EH (cell line): Measurements from ENCODE around the gene WDR81.
"Not testable (repeated sequence)": the region's sequence is repeated elsewhere in the genome, so short reads cannot be mapped to it uniquely, and the experiment has no call there.

Experiments used
- DNase-seq: peaks from one replicate; pipeline ENCODE4 v3.0.0-alpha.2; 2015; ENCODE audit warnings: low read depth

Gene WDR81

DNA sequence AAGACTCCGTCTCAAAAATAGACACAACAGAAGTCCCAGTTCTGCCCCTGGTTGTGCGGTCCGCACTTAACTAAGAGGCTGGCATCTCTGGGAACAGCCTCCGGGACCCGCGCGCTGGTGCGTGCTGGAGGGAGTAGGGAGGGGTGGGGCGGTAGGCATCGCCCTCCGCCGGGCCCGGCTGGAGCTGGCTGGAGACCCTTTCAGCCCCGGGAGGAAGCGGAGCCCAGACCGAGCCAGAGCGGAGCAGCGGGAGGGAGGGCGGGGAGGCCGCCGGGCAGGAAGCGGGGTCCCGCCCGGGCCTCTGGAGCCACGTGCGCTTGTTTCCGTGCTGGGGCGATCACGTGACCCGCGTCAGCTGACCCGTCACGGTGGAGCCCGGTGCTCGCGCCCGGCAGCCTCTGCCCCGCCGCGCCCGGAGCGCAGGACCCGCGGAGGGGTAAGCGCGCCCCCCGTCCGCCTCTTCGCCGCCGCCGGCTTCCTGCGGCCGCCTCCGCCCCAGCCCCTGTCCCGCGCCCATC is at the start of gene WDR81:
Gene WDR81 (plus strand): TSS at position 354 of the 518 bp plus-strand sequence. CDS start 256 bp downstream, outside the sequence.
- peak; percentile 87 for DNase-seq

DNA sequence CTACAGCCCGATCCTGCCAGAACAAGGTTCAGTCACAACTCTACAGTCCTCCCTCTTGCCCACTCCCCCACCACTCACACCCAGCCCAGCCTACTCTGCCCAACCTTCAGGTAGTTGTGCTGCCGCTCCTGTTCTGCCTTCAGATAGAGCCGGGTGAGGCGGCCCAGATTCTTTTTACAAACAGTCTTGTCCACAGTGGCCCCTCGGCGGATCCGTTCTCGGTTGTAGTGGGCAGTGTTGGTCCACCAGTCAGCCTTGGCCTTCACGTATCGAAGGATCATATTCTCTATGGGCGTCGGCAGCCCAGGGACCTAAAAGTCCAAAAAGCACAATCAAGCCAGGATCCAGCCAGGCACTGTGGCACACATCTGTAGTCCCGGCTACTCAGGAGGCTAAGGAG is 48.1 kb upstream of the WDR81 start:
- DNase-seq = no peak

DNA sequence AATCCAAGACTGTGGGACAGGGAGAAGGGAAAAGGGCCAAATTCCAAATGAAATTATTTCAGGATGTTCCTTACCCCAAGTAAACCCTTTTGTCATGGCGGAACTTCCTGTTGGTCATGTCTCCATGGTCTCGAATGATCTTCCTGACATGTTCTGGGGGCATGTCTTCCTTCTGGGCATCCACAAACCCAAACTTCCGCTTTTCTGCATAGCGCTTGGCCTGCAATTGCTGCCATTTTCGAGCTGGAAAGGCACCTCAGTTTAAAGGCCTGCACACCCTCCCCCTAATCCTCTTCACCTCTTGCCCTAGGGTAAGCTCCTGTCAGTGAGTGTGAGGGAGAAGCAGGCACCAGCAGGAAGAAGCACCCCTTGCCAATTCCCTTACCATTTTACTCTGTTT is 41.0 kb upstream of the WDR81 start:
- DNase-seq = no peak

DNA sequence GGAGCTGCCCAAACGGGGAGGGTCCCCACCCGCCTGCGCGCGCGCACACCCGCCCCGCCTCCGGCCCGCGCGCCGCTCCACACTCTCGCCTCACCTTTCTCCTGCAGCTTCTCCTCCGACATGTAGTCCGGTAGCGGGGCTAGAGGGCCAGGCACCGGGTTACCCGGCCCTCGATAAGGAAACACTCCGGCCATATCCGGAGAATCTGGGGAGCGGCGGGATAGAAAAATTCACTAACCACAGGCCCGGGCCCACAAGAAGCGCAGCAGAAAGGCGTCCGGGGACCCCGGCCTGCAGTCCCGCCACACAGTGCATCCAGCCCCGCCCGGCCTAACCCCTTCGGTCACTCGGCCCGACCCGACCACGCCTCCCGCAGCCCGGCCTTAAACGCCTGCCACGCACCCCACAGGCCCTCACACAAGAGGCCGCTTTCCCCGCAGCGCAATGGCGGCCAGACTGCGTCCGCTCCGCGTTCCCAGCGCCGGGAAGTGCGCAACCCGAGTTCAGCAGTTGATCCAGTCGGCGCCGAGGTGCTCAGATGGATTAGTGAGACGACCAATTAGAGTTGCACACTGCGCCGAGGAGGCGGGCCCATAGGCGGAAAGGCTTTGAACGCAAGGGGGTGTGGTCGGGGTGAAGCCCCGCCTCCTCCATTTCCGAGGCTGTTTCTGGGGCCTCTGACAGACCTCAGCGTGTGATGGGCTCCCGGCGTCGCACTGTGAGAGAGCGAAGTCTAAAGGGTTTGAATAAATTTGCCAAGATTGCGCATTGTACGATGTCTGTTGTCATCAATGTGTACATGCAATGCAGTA is 39.9 kb upstream of the WDR81 start, which contains the start of gene PRPF8:
Gene PRPF8 (minus strand): TSS at position 490 of the 812 bp plus-strand sequence. CDS start 296 bp downstream, at position 194.
- peak; percentile 98 for DNase-seq

- DNase-seq = no peak
Observed at GRCh38 chr17:1686086-1686485, 38.4 kb upstream of the WDR81 start.

DNA sequence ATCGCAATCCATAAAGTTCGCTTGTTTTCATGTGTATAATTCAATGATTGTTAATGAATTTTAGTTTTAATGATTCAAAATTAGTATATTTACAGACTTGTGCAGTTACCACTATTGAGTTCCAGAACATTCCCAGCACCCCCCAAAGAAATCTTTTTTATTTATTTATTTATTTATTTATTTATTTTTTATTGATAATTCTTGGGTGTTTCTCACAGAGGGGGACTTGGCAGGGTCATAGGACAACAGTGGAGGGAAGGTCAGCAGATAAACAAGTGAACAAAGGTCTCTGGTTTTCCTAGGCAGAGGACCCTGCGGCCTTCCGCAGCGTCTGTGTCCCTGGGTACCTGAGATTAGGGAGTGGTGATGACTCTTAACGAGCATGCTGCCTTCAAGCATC is 36.1 kb upstream of the WDR81 start:
- not testable (repeated sequence) for DNase-seq

GRCh38 chr17:1690544-1691221 is 33.8 kb upstream of the WDR81 start:
- DNase-seq = no peak

DNA sequence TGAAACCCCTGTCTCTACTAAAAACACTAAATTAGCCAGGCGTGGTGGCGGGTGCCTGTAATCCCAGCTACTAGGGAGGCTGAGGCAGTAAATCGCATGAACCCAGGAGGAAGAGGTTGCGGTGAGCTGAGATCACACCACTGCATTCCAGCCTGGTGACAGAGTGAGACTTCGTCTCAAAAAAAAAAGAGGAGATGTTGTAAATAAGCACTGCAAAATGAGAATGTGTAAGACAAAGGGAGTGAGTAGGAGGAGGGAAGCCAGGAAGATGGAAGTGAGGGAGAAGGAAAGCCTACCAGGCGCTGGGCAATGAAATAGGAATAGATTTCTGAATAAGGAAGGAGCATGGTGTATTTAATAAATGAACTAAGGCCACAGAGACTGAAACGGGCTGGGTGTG is 31.2 kb upstream of the WDR81 start:
- DNase-seq = peak; percentile 53

DNA sequence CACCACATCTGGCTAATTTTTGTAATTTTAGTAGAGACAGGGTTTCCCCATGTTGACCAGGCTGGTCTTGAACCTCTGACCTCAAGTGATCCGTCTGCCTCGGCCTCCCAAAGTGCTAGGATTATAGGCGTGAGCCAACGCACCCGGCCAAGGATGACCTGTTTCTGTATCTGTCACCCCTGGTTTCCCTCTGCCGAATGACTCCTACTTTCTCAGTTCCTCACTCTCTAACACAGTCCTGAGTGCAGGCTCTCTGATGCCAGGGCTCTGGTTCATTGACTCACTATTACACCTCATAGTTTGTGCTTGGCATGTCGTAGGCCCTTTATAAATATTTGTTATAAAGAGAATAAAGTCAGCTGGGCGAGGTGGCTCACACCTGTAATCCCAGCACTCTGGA is 29.1 kb upstream of the WDR81 start:
- DNase-seq = no peak

DNA sequence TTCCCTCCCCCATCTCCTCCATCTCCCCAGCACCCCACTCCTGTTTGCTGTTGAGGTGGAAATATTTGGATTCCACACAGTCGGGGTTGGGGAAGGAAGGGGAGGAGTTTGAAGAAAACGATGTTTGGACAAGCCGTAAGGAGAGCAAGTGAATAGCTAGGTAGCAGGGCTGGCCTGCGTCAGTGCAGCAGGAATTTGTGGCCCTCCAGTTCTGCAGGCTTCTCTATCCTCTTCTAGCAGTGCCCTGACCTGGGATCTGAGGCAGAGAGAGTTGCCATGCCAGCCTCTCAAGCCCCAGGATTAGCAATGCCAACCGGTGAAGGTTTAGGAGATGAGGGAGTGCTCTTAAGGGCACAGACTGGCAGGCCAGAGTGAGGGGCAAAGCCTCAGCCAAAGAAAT is 26.8 kb upstream of the WDR81 start:
- DNase-seq = no peak

GRCh38 chr17:1699891-1700290 is 24.6 kb upstream of the WDR81 start:
- not testable (repeated sequence) for DNase-seq

DNA sequence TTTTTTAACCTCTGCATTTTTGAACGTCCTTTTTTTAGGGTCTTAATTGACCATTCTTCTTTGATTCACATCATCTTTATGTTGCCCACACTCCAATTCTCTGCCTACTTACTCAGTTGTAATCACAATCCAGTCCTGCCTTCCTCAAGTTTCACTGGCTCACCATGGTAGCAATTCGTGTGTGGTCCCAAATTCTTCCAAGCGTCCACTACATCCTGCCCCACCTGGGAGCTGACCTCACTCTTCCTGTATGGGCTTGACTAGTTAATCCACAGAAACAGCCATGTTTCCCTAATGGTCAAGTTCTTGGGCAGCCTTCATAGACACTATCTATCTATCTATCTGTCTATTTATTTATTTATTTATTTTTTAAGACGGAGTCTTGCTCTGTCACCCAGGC is 21.4 kb upstream of the WDR81 start:
- DNase-seq = peak; percentile 19

GRCh38 chr17:1705004-1705403 is 19.5 kb upstream of the WDR81 start:
- DNase-seq = no peak

GRCh38 chr17:1707107-1707506 is 17.4 kb upstream of the WDR81 start:
- DNase-seq = no peak

GRCh38 chr17:1708791-1709346 is 15.6 kb upstream of the WDR81 start:
- DNase-seq = not testable (repeated sequence)

GRCh38 chr17:1709403-1709951 is 15.0 kb upstream of the WDR81 start:
- peak; percentile 56 for DNase-seq

GRCh38 chr17:1709971-1710806 is 14.3 kb upstream of the WDR81 start, which contains the start of gene TLCD2:
Gene TLCD2 (minus strand): TSS chr17:1710377. CDS start chr17:1710242, 135 bp downstream.
- peak; percentile 82 for DNase-seq

DNA sequence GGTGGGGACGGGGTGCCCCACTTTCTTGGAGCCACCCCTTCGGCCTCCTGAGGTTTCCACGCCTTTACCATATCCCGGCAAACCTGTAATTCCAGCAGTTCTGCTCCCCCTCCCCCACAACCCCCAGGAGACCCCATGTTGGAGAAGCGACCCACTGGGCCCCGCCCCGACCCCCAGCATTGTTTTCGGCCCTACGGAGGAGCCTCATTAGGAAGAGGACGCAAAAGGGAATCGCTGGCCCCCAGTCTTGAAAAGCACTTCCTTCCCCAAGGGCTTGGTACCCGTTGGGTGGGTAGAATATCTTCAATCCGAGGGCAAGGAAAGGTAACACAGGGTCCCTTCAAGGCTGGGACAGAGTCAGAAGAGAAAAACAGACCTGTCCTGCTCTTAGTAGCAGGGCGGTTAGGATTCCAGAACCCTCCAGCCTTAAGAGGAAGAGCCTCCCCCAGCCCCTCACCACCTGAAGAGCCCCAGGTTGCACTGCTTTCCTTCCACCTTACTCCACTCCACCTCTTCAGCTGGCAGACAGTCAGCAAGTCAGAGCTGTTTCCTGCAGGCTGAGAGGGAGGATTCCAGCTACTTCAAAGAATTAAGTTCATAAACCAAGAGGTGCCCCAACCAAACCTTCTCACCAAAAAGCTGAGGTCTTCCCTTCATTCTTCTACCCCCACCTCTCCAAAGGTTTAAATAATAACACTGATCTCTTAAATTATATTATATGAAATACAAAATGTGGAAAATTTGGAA is 13.5 kb upstream of the WDR81 start:
- DNase-seq = peak; percentile 59

DNA sequence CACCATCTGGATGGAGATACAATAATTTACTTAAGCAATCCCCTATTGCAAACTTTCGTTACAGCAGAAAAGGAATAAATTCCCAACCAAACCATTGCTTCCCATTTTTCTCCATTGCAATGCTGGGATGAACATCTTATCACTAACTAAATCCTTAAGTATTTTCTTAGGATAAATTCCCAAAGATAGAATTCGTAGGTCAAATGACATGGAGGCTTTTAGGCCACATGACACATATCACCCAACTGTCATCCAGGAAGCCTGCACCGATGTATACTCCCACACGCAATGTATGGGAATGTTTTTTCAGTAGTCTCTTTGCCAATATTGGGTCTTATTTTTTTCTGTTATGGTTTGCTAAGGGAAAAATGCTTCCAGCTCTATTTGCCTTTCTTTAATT is 12.7 kb upstream of the WDR81 start:
- peak; percentile 24 for DNase-seq

GRCh38 chr17:1712271-1712670 is 12.2 kb upstream of the WDR81 start:
- peak; percentile 6 for DNase-seq
